HEK293T (cell line): ENCODE measurements around the gene LRFN4.

ENCODE experiments used
- CTCF ChIA-PET: fragments of 350-600 bp; formaldehyde crosslinking; extraction: SDS; loops from one replicate; lab custom pipeline; 2021; ENCODE audit warnings: antibody characterized with exemption, inconsistent platforms; lab: Yijun Ruan, JAX
- POLR2A ChIA-PET: fragments of 350-600 bp; formaldehyde crosslinking; extraction: SDS; loops from one replicate; lab custom pipeline; 2020; ENCODE audit warnings: antibody characterized with exemption, inconsistent platforms; lab: Yijun Ruan, JAX
- DNase-seq: peaks from one replicate; pipeline ENCODE4 v3.0.0; 2012; ENCODE audit warnings: mixed read lengths; ENCODE audit errors: extremely low spot score
- ARNT ChIP-seq: fragments of 450-650 bp; IDR thresholded peaks from 2 replicates; pipeline ENCODE4 v1.6.1; 2017; ENCODE audit warnings: mild to moderate bottlenecking
- BHLHE40 ChIP-seq: fragments of 450-650 bp; IDR thresholded peaks from 2 replicates; pipeline ENCODE4 v1.6.1; 2016; ENCODE audit warnings: mild to moderate bottlenecking, moderate library complexity, borderline replicate concordance
- CTBP1 ChIP-seq: fragments of 450-650 bp; IDR thresholded peaks from 2 replicates; pipeline ENCODE4 v1.6.1; 2016; ENCODE audit warnings: borderline replicate concordance
- ELF4 ChIP-seq: fragments of 450-650 bp; IDR thresholded peaks from 2 replicates; pipeline ENCODE4 v1.6.1; 2017; ENCODE audit warnings: antibody characterized with exemption
- FOXA1 ChIP-seq: fragments of 450-650 bp; IDR thresholded peaks from 2 replicates; pipeline ENCODE4 v1.6.1; 2016; ENCODE audit warnings: mild to moderate bottlenecking
- FOXK2 ChIP-seq: fragments of 450-650 bp; IDR thresholded peaks from 2 replicates; pipeline ENCODE4 v1.6.1; 2016; ENCODE audit warnings: mild to moderate bottlenecking
- FOXM1 ChIP-seq: fragments of 450-650 bp; IDR thresholded peaks from 2 replicates; pipeline ENCODE4 v1.6.1; 2017; ENCODE audit warnings: mild to moderate bottlenecking, borderline replicate concordance
- HDGF ChIP-seq: fragments of 450-650 bp; IDR thresholded peaks from 2 replicates; pipeline ENCODE4 v1.6.1; 2017; ENCODE audit warnings: antibody characterized with exemption, borderline replicate concordance
- L3MBTL2 ChIP-seq: fragments of 450-650 bp; conservative IDR thresholded peaks from 2 replicates; pipeline ENCODE4 v1.6.1; 2016; ENCODE audit warnings: mild to moderate bottlenecking
- SP1 ChIP-seq: fragments of 450-650 bp; IDR thresholded peaks from 2 replicates; pipeline ENCODE4 v1.6.1; 2017
- SUZ12 ChIP-seq: fragments of 450-650 bp; IDR thresholded peaks from 2 replicates; pipeline ENCODE4 v1.6.1; 2016; ENCODE audit warnings: mild to moderate bottlenecking
- TARDBP ChIP-seq: fragments of 450-650 bp; IDR thresholded peaks from 2 replicates; pipeline ENCODE4 v1.6.1; 2016
- ZNF384 ChIP-seq: fragments of 450-650 bp; IDR thresholded peaks from 2 replicates; pipeline ENCODE4 v1.6.1; 2016
- TF ChIP-seq, protein P1 (sequence below): fragments of 450-650 bp; IDR thresholded peaks from 2 replicates; pipeline ENCODE4 v1.6.1; 2016

LRFN4 gene

DNA sequence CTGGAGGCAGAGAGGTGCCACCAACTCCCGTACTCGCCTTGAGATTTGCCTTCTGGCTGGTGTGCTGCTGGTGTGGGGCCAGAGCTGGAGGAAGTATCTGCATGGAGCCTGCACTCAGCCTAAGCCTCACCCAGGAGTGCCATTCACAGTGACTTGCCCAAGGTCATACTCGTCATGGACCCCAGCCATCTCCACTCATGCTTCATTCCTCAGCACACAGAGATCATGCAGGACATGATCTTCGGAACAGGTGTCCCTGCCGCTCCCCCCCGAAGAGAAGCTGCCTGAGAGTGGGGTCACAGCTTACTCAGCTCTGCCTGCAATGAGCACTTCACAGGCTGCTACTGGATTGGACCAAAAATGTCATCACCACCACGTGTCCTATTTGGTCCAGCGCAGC is 52.3 kb downstream of the LRFN4 start:
- ChIA-PET CTCF (interaction anchor here (0.6 kb wide), 1 partner anchor 236 kb away, joined by 3 read pairs; no protein-coding TSS in a partner anchor), POLR2A (interaction anchor here (1.5 kb wide), 1 partner anchor 53 kb away, joined by 3 read pairs; no protein-coding TSS in a partner anchor)
- TF ChIP-seq, protein P1, sequence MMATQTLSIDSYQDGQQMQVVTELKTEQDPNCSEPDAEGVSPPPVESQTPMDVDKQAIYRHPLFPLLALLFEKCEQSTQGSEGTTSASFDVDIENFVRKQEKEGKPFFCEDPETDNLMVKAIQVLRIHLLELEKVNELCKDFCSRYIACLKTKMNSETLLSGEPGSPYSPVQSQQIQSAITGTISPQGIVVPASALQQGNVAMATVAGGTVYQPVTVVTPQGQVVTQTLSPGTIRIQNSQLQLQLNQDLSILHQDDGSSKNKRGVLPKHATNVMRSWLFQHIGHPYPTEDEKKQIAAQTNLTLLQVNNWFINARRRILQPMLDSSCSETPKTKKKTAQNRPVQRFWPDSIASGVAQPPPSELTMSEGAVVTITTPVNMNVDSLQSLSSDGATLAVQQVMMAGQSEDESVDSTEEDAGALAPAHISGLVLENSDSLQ: no peak
- TF ChIP-seq FOXK2 (no peak), L3MBTL2 (no peak), ZNF384 (no peak), ARNT (no peak), BHLHE40 (no peak), HDGF (no peak)
- DNase-seq: no peak

DNA sequence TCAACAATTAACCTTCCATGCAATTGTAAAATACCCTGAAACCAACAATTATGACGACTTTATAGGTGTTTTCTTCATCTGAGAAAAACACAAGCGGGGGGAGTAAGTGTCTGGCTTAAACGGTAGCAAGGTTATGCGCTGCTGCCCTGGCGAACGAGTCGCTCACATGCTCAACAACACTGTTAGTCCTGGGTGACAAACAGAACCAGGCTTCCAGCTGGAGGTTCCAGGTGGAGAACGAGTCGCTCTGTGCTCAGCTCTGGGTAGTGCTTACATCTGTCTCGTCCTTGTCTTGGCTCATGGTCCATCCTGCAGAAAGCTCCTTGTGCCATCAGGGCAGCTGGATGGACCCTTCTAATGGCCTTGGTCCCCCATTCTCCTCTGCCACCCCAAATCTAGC is 53.2 kb downstream of the LRFN4 start:
- TF ChIP-seq FOXA1 (no peak), ELF4 (no peak), L3MBTL2 (no peak), SP1 (no peak), FOXM1 (no peak), CTBP1 (no peak), TARDBP (no peak), FOXK2 (no peak), SUZ12 (no peak)
- TF ChIP-seq, protein P1: no peak
- CTCF ChIA-PET: no interaction called here
- POLR2A ChIA-PET: no interaction called here
- DNase-seq: no peak
